HepG2 (cell line): ENCODE data around the gene MARK2. TPM values are rescaled to one million over a fixed set of nuclear protein-coding genes. Genes with fewer than 3 reads are reported as not detected.

Source experiments
- CCAR2 ChIP-seq: fragments of 200-400 bp; formaldehyde crosslinking; optimal IDR thresholded peaks from 2 replicates; pipeline ENCODE3; 2018; ENCODE audit warnings: low read depth, mild to moderate bottlenecking, low read length, moderate library complexity
- EP300 ChIP-seq, 3 experiments: sonication (generic) in 1 of 3; formaldehyde crosslinking in 1 of 3; IDR thresholded peaks; 2 replicates each; pipeline versions ENCODE4 v1.5.1 to v1.6.1; 2011 to 2020; ENCODE audit warnings: low read depth in 2 of 3, low read length in 2 of 3, borderline replicate concordance in 1 of 3, improper control_type of control experiment in 1 of 3, mild to moderate bottlenecking in 1 of 3, missing genetic modification reagents in 1 of 3, moderate library complexity in 1 of 3
- GATAD2A ChIP-seq: IDR thresholded peaks from 2 replicates; pipeline ENCODE4 v1.6.1; 2016
- GTF2F1 ChIP-seq: fragments of 150-350 bp; IDR thresholded peaks from 2 replicates; pipeline ENCODE4 v1.6.1; 2014; ENCODE audit warnings: low read length
- PCBP1 ChIP-seq: fragments of 200-400 bp; formaldehyde crosslinking; IDR thresholded peaks from 2 replicates; pipeline ENCODE4 v1.6.1; 2017; ENCODE audit warnings: mild to moderate bottlenecking, low read depth, low read length, borderline replicate concordance
- RXRB ChIP-seq: IDR thresholded peaks from 2 replicates; pipeline ENCODE4 v1.6.1; 2016; ENCODE audit warnings: borderline replicate concordance, missing genetic modification reagents, missing compliant biosample characterization
- SP1 ChIP-seq, 2 experiments: fragments of 450-650 bp in 1 of 2; sonication (generic) in 1 of 2; formaldehyde crosslinking in 1 of 2; IDR thresholded peaks; 2 replicates each; pipeline versions ENCODE4 v1.4.0 to v1.6.1; 2016 to 2020; ENCODE audit warnings: missing genetic modification reagents in 1 of 2
- XRCC5 ChIP-seq: fragments of 200-400 bp; formaldehyde crosslinking; optimal IDR thresholded peaks from 2 replicates; pipeline ENCODE3; 2017; ENCODE audit warnings: mild to moderate bottlenecking, low read length
- ZNF317 ChIP-seq: sonication (generic); formaldehyde crosslinking; IDR thresholded peaks from 2 replicates; pipeline ENCODE4 v1.5.0; 2020; ENCODE audit warnings: mild to moderate bottlenecking, missing genetic modification reagents
- ZNF484 ChIP-seq: sonication (generic); formaldehyde crosslinking; IDR thresholded peaks from 2 replicates; pipeline ENCODE4 v1.5.1; 2020; ENCODE audit warnings: mild to moderate bottlenecking, low read depth, missing genetic modification reagents, borderline replicate concordance
- ZNF816 ChIP-seq: sonication (generic); formaldehyde crosslinking; IDR thresholded peaks from 2 replicates; pipeline ENCODE4 v1.8.0; 2022; ENCODE audit warnings: missing genetic modification reagents, mild to moderate bottlenecking, borderline replicate concordance
- ZNF839 ChIP-seq: sonication (generic); formaldehyde crosslinking; IDR thresholded peaks from 2 replicates; pipeline ENCODE4 v1.4.0; 2020; ENCODE audit warnings: missing genetic modification reagents, mild to moderate bottlenecking, borderline replicate concordance
- ZSCAN22 ChIP-seq: sonication (generic); formaldehyde crosslinking; IDR thresholded peaks from 2 replicates; pipeline ENCODE4 v1.4.0; 2020; ENCODE audit warnings: mild to moderate bottlenecking, missing genetic modification reagents
- ZSCAN29 ChIP-seq: sonication (generic); formaldehyde crosslinking; conservative IDR thresholded peaks from 2 replicates; pipeline ENCODE4 v1.4.0; 2020; ENCODE audit warnings: mild to moderate bottlenecking, missing genetic modification reagents
- polyA plus RNA-seq, 8 experiments: library from polyadenylated mRNA; depleted of rRNA in 3 of 8; stranded (reverse) in 7 of 8; unstranded in 1 of 8; fragments of >200 nt; fragmentation: Illumina TruSeq in 4 of 8; extraction: Trizol in 4 of 8; gene quantifications; 2 replicates each; pipeline versions ENCODE4 v1.2.1 to v1.2.3, GENCODE V29; 2011 to 2016; ENCODE audit warnings: low read depth in 4 of 8, missing spikeins in 1 of 8, mixed read lengths in 1 of 8; ENCODE audit not compliant: insufficient read depth in 1 of 8
- total RNA-seq, 5 experiments: library from RNA; depleted of rRNA; stranded (reverse); fragments of >200 nt; fragmentation: Illumina TruSeq; extraction: Trizol; gene quantifications; 2 replicates each; pipeline ENCODE4 v1.2.3, GENCODE V29; 2016; ENCODE audit warnings: low read depth in 1 of 5
- TF ChIP-seq, protein P1 (sequence below), 2 experiments: sonication (generic) in 1 of 2; formaldehyde crosslinking in 1 of 2; IDR thresholded peaks; 2 replicates each; pipeline versions ENCODE4 v1.4.0 to v1.6.1; 2016 to 2020; ENCODE audit warnings: borderline replicate concordance in 1 of 2, low read depth in 1 of 2, mild to moderate bottlenecking in 1 of 2, missing genetic modification reagents in 1 of 2
- TF ChIP-seq, protein P2 (sequence below): sonication (generic); formaldehyde crosslinking; IDR thresholded peaks from 2 replicates; pipeline ENCODE4 v1.8.1; 2023; ENCODE audit warnings: mild to moderate bottlenecking, missing genetic modification reagents
- TF ChIP-seq, protein P3 (sequence below): sonication (generic); formaldehyde crosslinking; IDR thresholded peaks from 2 replicates; pipeline ENCODE4 v1.5.1; 2020; ENCODE audit warnings: missing genetic modification reagents, mild to moderate bottlenecking, borderline replicate concordance
- TF ChIP-seq, protein P4 (sequence below): sonication (generic); formaldehyde crosslinking; IDR thresholded peaks from 2 replicates; pipeline ENCODE4 v1.4.0; 2020; ENCODE audit warnings: mild to moderate bottlenecking, low read depth, missing genetic modification reagents

The MARK2 gene
- total and polyA plus RNA-seq, 2 of the 13 experiments (the other 11 are each of a cell fraction or from before 2014, with no cell fraction given): 13.5 to 13.9 TPM

DNA sequence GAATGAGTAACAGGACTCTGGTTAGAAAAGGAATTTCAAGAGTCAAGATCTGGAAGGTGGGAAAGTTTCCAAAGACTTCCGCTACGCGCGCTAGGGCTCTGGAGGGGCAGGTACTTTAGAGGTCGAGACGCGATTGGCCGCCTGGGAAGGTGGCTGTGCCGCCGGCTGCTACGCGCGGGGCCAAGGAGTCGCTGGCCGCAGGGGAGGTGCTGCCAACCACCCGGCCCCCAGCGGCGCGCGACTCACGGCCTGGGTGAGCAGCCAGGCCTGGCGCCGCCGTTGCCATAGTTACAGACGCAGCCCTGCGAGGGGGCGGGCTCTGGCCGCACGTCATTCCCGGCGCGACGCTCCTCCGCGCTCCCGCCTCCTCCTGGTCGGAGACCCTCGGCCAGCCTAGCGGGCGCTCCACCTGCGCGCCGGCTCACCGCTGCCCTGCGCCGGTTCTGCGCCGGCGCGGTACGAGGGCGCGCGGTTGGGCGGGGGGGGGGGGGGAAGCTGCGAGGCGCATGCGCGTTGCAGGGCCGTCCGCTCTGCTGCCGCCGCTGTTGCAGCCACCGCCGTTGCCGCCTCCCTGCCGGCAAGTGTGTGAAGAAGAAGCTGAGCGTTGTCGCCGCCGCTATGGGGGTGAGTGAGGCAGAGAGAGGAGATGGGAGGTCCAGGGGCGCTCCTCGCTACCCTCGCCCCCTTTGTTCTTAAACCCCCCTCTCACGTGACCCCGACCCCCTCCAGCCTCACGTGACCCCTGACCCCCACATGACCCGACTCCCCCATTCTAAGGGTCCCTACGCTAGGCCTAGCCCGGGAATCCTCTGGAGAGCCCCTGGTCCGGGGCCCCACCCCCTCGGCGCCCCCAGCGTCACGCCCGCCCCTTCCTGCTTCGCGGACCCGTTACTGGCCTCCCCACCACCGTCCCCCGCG is 99.8 kb downstream of the MARK2 start, which contains the start of gene NAA40 (continued):
- TF ChIP-seq, protein P1, sequence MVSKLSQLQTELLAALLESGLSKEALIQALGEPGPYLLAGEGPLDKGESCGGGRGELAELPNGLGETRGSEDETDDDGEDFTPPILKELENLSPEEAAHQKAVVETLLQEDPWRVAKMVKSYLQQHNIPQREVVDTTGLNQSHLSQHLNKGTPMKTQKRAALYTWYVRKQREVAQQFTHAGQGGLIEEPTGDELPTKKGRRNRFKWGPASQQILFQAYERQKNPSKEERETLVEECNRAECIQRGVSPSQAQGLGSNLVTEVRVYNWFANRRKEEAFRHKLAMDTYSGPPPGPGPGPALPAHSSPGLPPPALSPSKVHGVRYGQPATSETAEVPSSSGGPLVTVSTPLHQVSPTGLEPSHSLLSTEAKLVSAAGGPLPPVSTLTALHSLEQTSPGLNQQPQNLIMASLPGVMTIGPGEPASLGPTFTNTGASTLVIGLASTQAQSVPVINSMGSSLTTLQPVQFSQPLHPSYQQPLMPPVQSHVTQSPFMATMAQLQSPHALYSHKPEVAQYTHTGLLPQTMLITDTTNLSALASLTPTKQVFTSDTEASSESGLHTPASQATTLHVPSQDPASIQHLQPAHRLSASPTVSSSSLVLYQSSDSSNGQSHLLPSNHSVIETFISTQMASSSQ (IDR thresholded peaks at IDR 0.05; ENCODE audit: low read depth): no peak
- TF ChIP-seq, protein P1 (CRISPR knock-in tag; IDR thresholded peaks at IDR 0.05; ENCODE audit: borderline replicate concordance): 0 out of 2 replicates have a peak, but pooled peaks have one; percentile 42
- TF ChIP-seq XRCC5 (no peak), GATAD2A (no peak), ZSCAN22 (CRISPR knock-in tag) (no peak), CCAR2 (no peak), ZNF317 (CRISPR knock-in tag) (no peak), ZNF484 (CRISPR knock-in tag) (no peak), PCBP1 (peak; percentile 87; the same call in 1 of the 2 replicates), EP300 (IDR thresholded peaks at IDR 0.05; ENCODE audit: low read depth in 2 of 2, low read length in 2 of 2) (0 out of 4 replicates have a peak, but pooled peaks of 1 of the 2 experiments have one; percentile 20), EP300 (CRISPR knock-in tag; IDR thresholded peaks at IDR 0.05; ENCODE audit: borderline replicate concordance) (0 out of 2 replicates have a peak, but pooled peaks have one; percentile 8), SP1 (IDR thresholded peaks at IDR 0.05) (no peak), SP1 (CRISPR knock-in tag; IDR thresholded peaks at IDR 0.05) (peak; percentile 98), ZNF816 (peak; percentile 61; the same call in 1 of the 2 replicates), RXRB (CRISPR knock-in tag) (peak; percentile 40; the same call in 1 of the 2 replicates), ZSCAN29 (CRISPR knock-in tag) (no peak), GTF2F1 (no peak), ZNF839 (CRISPR knock-in tag) (0 out of 2 replicates have a peak, but pooled peaks have one; percentile 4)
- TF ChIP-seq, protein P2, sequence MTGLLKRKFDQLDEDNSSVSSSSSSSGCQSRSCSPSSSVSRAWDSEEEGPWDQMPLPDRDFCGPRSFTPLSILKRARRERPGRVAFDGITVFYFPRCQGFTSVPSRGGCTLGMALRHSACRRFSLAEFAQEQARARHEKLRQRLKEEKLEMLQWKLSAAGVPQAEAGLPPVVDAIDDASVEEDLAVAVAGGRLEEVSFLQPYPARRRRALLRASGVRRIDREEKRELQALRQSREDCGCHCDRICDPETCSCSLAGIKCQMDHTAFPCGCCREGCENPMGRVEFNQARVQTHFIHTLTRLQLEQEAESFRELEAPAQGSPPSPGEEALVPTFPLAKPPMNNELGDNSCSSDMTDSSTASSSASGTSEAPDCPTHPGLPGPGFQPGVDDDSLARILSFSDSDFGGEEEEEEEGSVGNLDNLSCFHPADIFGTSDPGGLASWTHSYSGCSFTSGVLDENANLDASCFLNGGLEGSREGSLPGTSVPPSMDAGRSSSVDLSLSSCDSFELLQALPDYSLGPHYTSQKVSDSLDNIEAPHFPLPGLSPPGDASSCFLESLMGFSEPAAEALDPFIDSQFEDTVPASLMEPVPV (CRISPR knock-in tag): 0 out of 2 replicates have a peak, but pooled peaks have one; percentile 59
- TF ChIP-seq, protein P3, sequence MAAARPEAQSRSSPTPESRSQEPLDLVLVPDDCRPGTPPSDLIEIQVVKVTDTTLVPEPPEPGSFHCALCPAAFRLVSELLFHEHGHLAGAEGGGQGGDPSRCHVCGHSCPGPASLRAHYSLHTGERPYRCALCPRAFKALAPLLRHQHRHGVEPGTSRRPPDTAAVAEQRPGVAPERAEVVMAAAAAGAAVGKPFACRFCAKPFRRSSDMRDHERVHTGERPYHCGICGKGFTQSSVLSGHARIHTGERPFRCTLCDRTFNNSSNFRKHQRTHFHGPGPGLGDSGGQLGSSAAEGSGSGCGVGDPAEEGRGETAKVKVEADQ (CRISPR knock-in tag): no peak
- TF ChIP-seq, protein P4, sequence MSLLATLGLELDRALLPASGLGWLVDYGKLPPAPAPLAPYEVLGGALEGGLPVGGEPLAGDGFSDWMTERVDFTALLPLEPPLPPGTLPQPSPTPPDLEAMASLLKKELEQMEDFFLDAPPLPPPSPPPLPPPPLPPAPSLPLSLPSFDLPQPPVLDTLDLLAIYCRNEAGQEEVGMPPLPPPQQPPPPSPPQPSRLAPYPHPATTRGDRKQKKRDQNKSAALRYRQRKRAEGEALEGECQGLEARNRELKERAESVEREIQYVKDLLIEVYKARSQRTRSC (CRISPR knock-in tag): no peak
